Activated naive CD8-positive, alpha-beta T cell treated with anti-CD3 and anti-CD28 coated beads, Interleukin-2, amount 50 U/mL, for 16 hours (primary cell): ENCODE measurements around the gene NPFFR1.
"Not testable (repeated sequence)": the region's sequence is repeated elsewhere in the genome, so short reads cannot be mapped to it uniquely, and the experiment has no call there.

Experiments used
- DNase-seq: peaks from one replicate; pipeline ENCODE4 v3.0.0-alpha.2; 2020; ENCODE audit warnings: low read depth, low spot score

The NPFFR1 gene

DNA sequence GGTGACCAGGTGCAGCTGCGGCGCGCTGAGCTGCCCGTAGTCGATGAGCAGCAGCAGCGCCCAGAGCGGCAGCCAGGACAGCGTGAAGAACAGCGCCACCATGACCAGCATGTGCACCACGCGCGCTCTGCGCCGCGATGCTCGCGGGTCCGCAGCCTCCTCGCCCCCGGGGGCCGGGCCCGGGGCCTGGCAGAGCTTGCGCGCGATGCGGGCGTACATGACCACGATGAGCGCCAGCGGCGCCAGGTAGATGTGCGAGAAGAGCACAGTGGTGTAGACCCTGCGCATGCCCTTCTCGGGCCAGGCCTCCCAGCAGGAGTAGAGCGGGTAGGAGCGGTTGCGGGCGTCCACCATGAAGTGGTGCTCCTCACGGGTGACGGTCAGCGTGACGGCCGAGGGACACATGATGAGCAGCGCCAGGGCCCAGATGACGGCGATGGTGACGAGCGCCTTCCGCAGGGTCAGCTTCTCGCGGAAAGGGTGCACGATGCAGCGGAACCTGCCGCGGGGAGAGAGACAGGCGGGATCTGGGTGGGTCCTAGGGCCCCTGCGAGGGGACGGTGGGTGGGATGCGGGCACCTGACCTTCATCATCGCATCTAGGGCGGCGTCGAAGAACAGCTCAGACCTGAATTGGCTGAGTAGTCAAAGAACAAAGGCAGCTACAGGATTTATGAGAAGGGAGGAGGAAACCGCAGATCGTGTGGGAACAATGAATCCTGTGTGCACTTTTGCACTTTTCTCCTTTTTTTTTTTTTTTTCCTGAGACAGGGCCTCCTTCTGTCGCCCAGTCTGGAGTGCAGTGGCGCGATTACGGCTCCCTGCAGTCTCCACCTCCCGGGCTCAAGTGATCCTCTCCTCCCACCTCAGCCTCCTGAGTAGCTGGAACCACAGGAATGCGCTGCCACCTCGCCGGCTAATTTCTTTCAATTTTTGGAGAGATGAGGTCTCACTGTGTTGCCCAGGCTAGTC, 28.2 kb downstream of the NPFFR1 start:
- no peak for DNase-seq

GRCh38 chr10:70254778-70255328, 29.0 kb downstream of the NPFFR1 start:
- no peak for DNase-seq

GRCh38 chr10:70253878-70254765, 29.7 kb downstream of the NPFFR1 start:
- DNase-seq: no peak

- DNase-seq: no peak
These were observed 32.7 kb downstream of the NPFFR1 start for GRCh38 chr10:70250961-70251680.

DNA sequence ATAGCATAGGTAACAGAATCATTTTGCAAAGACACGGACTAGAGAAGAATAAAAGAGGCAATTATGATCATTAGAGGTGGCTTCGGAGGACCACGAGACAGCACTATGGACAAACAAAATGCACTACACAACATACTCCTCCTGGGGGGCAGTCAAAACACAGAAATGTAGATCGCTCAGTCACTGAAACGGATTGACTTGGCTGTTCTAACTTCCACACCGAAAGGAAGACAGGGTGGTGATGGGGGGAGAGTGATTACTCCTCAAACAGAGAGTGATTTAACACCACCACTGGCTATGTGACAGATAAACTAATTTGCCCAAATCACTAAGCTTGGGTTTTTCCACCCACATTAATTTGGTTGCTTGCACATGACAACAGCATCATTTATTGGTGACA, 36.4 kb downstream of the NPFFR1 start:
- DNase-seq: no peak

- no peak for DNase-seq
These were observed 42.7 kb downstream of the NPFFR1 start for GRCh38 chr10:70241081-70241480.

- not testable (repeated sequence) for DNase-seq
These were observed 43.8 kb downstream of the NPFFR1 start for GRCh38 chr10:70239986-70240385.

GRCh38 chr10:70239077-70239976, 44.5 kb downstream of the NPFFR1 start:
- not testable (repeated sequence) for DNase-seq

- DNase-seq: not testable (repeated sequence)
These were observed 45.8 kb downstream of the NPFFR1 start for GRCh38 chr10:70237958-70238536.

DNA sequence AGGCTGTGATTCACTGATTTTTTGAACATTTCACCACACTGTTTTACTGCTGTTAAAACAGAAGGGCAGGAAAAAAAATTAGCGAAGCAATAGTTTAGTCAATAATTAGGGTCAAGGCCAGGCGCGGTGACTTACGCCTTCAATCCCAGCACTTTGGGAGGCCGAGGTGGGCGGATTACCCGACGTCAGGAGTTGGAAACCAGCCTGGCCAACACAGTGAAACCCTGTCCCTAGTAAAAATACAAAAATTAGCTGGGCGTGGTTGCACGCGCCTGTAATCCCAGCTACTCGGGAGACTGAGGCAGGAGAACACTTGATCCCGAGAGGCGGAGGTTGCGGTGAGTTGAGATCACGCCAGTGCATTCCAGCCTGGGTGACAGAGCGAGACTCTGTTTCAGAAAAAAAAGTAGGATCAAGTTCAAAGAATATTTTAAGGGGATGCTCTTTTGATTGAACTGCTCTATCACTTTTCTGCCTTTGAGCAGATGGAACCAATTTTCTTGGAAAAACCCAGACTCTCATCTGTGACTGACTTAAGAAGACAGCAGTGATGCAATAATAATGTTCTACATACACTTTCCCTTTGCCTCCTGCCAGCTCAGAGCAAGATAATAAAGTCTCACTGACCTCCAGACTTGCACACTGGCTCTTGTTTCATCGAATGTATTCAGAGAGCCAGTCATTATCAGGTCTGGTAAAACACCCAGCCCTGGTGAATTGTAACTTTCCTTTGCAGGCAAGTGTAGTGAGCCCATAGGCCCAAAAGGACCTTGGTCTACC, 48.9 kb downstream of the NPFFR1 start:
- DNase-seq: no peak

- no peak for DNase-seq
These were observed 49.9 kb downstream of the NPFFR1 start for GRCh38 chr10:70233939-70234300.

DNA sequence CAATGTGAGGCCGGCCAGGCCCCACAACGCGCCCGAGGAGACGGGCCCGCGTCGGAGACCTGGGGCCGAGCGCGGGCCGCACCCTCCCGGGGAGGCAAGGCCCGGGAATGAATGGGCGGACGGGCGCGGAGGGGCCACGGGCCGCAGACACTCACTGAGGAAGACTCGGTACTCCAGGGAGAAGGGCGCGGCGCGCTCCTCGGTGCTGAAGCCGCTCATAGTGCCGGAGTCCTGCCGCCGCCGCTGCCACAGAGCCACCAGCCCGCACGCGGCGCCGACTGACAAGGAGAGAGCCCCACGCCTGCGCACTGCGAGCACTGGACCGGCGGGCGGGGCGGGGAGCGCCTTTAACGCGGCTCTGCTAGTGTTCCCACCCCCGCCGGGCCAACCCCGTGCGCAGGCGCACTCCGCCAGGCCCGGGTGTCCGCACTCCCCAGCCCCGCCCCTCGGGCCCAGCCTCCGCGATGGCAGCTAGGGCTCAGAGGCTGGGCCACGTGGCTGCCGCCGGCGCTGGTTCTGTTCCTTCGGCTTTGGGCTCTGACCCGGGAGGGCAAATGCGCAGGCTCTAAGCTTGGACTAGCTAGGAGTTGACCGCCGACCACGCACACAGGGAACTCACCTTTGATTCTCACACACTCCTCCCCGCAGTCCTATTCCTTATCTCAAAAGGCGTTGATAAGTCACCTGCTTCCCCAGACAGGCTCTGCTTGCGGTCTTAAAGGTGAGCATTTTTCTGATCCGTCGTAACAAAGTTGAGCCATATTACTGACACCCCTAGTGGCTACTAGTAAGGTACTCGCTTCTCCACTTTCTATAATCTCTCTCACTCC, 50.5 kb downstream of the NPFFR1 start, which contains the start of gene PPA1:
Gene PPA1, minus strand, starts transcription at position 321 of the 830 bp plus-strand sequence. Its CDS starts 102 bp downstream, at position 219.
- DNase-seq: peak; percentile 100

DNA sequence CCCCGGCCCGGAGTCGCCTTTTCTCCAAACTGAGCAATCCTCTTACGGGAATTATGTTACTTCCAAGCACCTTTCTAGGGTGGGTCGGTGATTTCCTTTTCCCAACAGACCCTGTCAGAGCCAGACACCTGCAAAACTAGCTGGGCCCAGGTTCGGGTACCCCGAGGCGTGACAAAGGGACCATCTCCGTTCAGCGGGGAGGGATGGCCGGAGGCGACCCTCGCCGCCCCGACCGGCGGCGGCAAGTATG, 51.0 kb downstream of the NPFFR1 start:
- no peak for DNase-seq

- no peak for DNase-seq
These were observed 51.5 kb downstream of the NPFFR1 start for GRCh38 chr10:70232155-70232858.

DNA sequence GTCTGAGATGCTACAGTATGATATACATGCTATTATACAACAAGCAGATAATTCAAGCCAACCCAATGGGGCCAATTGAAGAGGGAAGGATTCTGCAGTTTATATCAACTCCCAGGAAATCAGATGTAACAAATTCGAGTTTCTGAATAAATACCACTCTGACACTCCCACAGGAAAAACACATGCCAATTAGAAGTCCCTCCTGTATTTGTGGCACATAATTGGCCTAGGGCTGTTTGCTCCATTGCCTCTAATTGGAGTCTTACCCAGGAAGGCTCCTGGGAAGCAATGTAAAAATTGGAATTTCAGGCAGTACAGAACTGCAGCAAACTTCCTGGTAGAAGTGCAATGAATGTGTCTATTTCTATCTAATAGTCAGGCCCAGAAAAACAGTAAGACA, 55.3 kb downstream of the NPFFR1 start:
- DNase-seq: no peak

GRCh38 chr10:70227548-70228320, 56.1 kb downstream of the NPFFR1 start:
- no peak for DNase-seq

DNA sequence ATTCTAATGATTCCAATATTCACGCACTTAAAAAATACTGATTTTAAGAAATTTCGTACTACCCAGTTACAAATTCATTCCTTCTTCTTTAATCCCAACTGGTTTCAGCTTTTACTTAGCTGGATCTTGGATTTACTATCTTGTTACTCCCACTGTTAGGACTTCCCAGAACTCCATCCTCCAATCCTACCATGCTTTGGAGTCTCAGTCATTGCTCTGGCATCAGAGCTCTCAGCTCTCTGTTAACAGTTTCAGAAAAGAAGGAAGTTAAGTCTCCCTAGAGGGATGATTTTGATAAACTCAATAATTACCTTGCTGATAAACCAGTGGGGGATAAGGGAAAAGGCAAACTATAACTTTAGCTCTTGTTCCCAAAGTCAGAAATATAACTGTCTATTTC, 60.1 kb downstream of the NPFFR1 start:
- DNase-seq: no peak
